Brain microvascular endothelial cell (primary cell): ENCODE measurements around the gene EEIG1.

Experiments
- DNase-seq: peaks from one replicate; pipeline ENCODE4 v3.0.0-alpha.2; 2020
- H3K27ac ChIP-seq: fragments of 250-450 bp; sonication (Bioruptor Pico); 2 replicates; pipeline ENCODE4 v1.5.1; 2020; ENCODE audit warnings: mild to moderate bottlenecking, moderate library complexity
- H3K27me3 ChIP-seq: fragments of 250-450 bp; sonication (Bioruptor Pico); replicated peaks from 2 replicates; pipeline ENCODE4 v1.5.1; 2020; ENCODE audit warnings: mild to moderate bottlenecking
- H3K36me3 ChIP-seq: fragments of 250-450 bp; sonication (Bioruptor Pico); replicated peaks from 2 replicates; pipeline ENCODE4 v1.5.1; 2020; ENCODE audit warnings: mild to moderate bottlenecking
- H3K4me3 ChIP-seq: 2 replicates; pipeline ENCODE4 v1.5.1; 2011; ENCODE audit warnings: low read depth, mild to moderate bottlenecking, control low read depth, low read length, moderate library complexity
- CTCF ChIP-seq: IDR thresholded peaks from 2 replicates; pipeline ENCODE4 v1.5.1; 2011; ENCODE audit warnings: low read depth, mild to moderate bottlenecking, moderate library complexity, low read length, control low read depth, inconsistent platforms; ENCODE audit errors: missing control alignments
- in situ Hi-C: cut with HindIII; loops from 2 replicates; pipeline ENCODE4 v1.10.0; 2017; ENCODE audit warnings: low sequenced_read_pairs, low pct_ligation_motif_present

Gene EEIG1

GRCh38 chr9:127949827-127950512 lies 30.8 kb downstream of the EEIG1 start:
- Histone ChIP-seq H3K27ac (no peak overlapping the region), H3K36me3 (no peaks in the 10 kb centered on the region), H3K27me3 (no peaks in the 10 kb centered on the region), H3K4me3 (no peak overlapping the region)
- in situ Hi-C loops, result no loop called here
- no peak for TF ChIP-seq CTCF
- no peak for DNase-seq

- Histone ChIP-seq H3K27me3 (no peaks in the 10 kb centered on the region), H3K4me3 (no peak overlapping the region), H3K36me3 (no peaks in the 10 kb centered on the region), H3K27ac (no peak overlapping the region)
- in situ Hi-C loops, result no loop called here
- DNase-seq, result no peak
- TF ChIP-seq CTCF, result no peak
Measured at GRCh38 chr9:127947841-127948710, 32.7 kb downstream of the EEIG1 start.

GRCh38 chr9:127946728-127947127 lies 34.1 kb downstream of the EEIG1 start:
- H3K27ac ChIP-seq, result no peak overlapping the region
- no peaks in the 10 kb centered on the region for H3K36me3 ChIP-seq
- DNase-seq, result no peak
- no peak for TF ChIP-seq CTCF
- no peaks in the 10 kb centered on the region for H3K27me3 ChIP-seq
- in situ Hi-C loops, result no loop called here
- no peak overlapping the region for H3K4me3 ChIP-seq

- no peak overlapping the region for H3K4me3 ChIP-seq
- in situ Hi-C loops, result no loop called here
- no peak for DNase-seq
- no peak overlapping the region for H3K27ac ChIP-seq
- H3K27me3 ChIP-seq, result no peaks in the 10 kb centered on the region
- H3K36me3 ChIP-seq, result no peaks in the 10 kb centered on the region
- TF ChIP-seq CTCF, result no peak
Measured at GRCh38 chr9:127945942-127946341, 34.8 kb downstream of the EEIG1 start.

- DNase-seq, result no peak
- no peak for TF ChIP-seq CTCF
- Histone ChIP-seq H3K4me3 (no peak overlapping the region), H3K36me3 (no peaks in the 10 kb centered on the region), H3K27me3 (no peaks in the 10 kb centered on the region), H3K27ac (no peak overlapping the region)
- in situ Hi-C loops, result no loop called here
Measured at GRCh38 chr9:127945338-127945737, 35.5 kb downstream of the EEIG1 start.
